Mesenchymal stem cell (in vitro differentiated cells and primary cell): ENCODE measurements around the gene PTPN14.

Experiments used
- DNase-seq: peaks from one replicate; pipeline ENCODE4 v3.0.0-alpha.2; 2013
- H2AFZ ChIP-seq: one replicate; pipeline ENCODE4 v1.6.1; 2013; ENCODE audit warnings: low read depth, mild to moderate bottlenecking, control low read depth, inconsistent platforms, low read length, moderate library complexity
- H2AK5ac ChIP-seq: 2 replicates; pipeline ENCODE4 v1.6.1; 2013; ENCODE audit warnings: low read length, moderate library complexity, mild to moderate bottlenecking, inconsistent platforms; ENCODE audit not compliant: severe bottlenecking
- H2BK120ac ChIP-seq: one replicate; pipeline ENCODE4 v1.6.1; 2013; ENCODE audit warnings: low read depth, mild to moderate bottlenecking, inconsistent platforms, low read length, moderate library complexity
- H2BK12ac ChIP-seq, 2 experiments: one replicate each; pipeline ENCODE4 v1.6.1; 2013; ENCODE audit warnings: inconsistent platforms in 2 of 2, low read length in 2 of 2, mild to moderate bottlenecking in 2 of 2, moderate library complexity in 2 of 2, control low read depth in 1 of 2
- H2BK15ac ChIP-seq: one replicate; pipeline ENCODE4 v1.6.1; 2013; ENCODE audit warnings: mild to moderate bottlenecking, low read depth, inconsistent platforms; ENCODE audit not compliant: poor library complexity, severe bottlenecking
- H2BK5ac ChIP-seq: 2 replicates; pipeline ENCODE4 v1.6.1; 2013; ENCODE audit warnings: low read depth, mild to moderate bottlenecking, low read length, control low read depth, inconsistent platforms; ENCODE audit not compliant: poor library complexity, severe bottlenecking
- H3K14ac ChIP-seq, 2 experiments: one replicate each; pipeline ENCODE4 v1.6.1; 2013; ENCODE audit warnings: inconsistent platforms in 2 of 2, low read length in 2 of 2, control low read depth in 1 of 2, mild to moderate bottlenecking in 1 of 2, moderate library complexity in 1 of 2
- H3K18ac ChIP-seq, 2 experiments: one replicate each; pipeline ENCODE4 v1.6.1; 2013; ENCODE audit warnings: inconsistent platforms in 2 of 2, low read length in 2 of 2, control low read depth in 1 of 2, low read depth in 1 of 2, mild to moderate bottlenecking in 1 of 2
- H3K23ac ChIP-seq, 2 experiments: one replicate each; pipeline ENCODE4 v1.6.1; 2013; ENCODE audit warnings: inconsistent platforms in 2 of 2, low read length in 2 of 2, mild to moderate bottlenecking in 2 of 2, moderate library complexity in 2 of 2, control low read depth in 1 of 2
- H3K27ac ChIP-seq: 2 replicates; pipeline ENCODE4 v1.5.1; 2013; ENCODE audit warnings: mild to moderate bottlenecking, moderate library complexity, low read length, control low read depth, inconsistent platforms; ENCODE audit not compliant: poor library complexity, severe bottlenecking
- H3K27me3 ChIP-seq, 2 experiments: 2 replicates each; pipeline versions ENCODE4 v1.6.1 to v1.7.0; 2013; ENCODE audit warnings: low read length in 2 of 2, mild to moderate bottlenecking in 2 of 2, moderate library complexity in 2 of 2, control low read depth in 1 of 2, inconsistent platforms in 1 of 2; ENCODE audit not compliant: control insufficient read depth in 1 of 2, insufficient read depth in 1 of 2
- H3K36me3 ChIP-seq, 2 experiments: 2 replicates each; pipeline versions ENCODE4 v1.6.1 to v1.7.0; 2013; ENCODE audit warnings: low read length in 2 of 2, control low read depth in 1 of 2, inconsistent platforms in 1 of 2, low read depth in 1 of 2, mild to moderate bottlenecking in 1 of 2; ENCODE audit not compliant: insufficient read depth in 2 of 2, control insufficient read depth in 1 of 2
- H3K4ac ChIP-seq, 2 experiments: one replicate each; pipeline ENCODE4 v1.6.1; 2013; ENCODE audit warnings: inconsistent platforms in 2 of 2, low read length in 2 of 2, mild to moderate bottlenecking in 2 of 2, moderate library complexity in 2 of 2, control low read depth in 1 of 2, low read depth in 1 of 2
- H3K4me1 ChIP-seq: 2 replicates; pipeline ENCODE4 v1.6.1; 2013; ENCODE audit warnings: low read depth, low read length, control low read depth; ENCODE audit not compliant: control insufficient read depth, insufficient read depth
- H3K4me2 ChIP-seq: 2 replicates; pipeline ENCODE4 v1.6.1; 2013; ENCODE audit warnings: low read length, mild to moderate bottlenecking, inconsistent platforms; ENCODE audit not compliant: poor library complexity, severe bottlenecking
- H3K4me3 ChIP-seq, 2 experiments: 2 replicates each; pipeline versions ENCODE4 v1.5.1 to v1.7.0; 2013; ENCODE audit warnings: low read length in 2 of 2, mild to moderate bottlenecking in 2 of 2, control low read depth in 1 of 2, low read depth in 1 of 2; ENCODE audit not compliant: insufficient read depth in 1 of 2
- H3K79me1 ChIP-seq: replicated peaks from 2 replicates; pipeline ENCODE4 v1.6.1; 2013; ENCODE audit warnings: mild to moderate bottlenecking, control low read depth, low read length, inconsistent platforms; ENCODE audit not compliant: poor library complexity, severe bottlenecking
- H3K9ac ChIP-seq: 2 replicates; pipeline ENCODE4 v1.7.0; 2013; ENCODE audit warnings: mild to moderate bottlenecking, low read length, moderate library complexity
- H3K9me3 ChIP-seq: 2 replicates; pipeline ENCODE4 v1.7.0; 2013; ENCODE audit warnings: mild to moderate bottlenecking, low read length; ENCODE audit not compliant: control insufficient read depth
- H4K8ac ChIP-seq: one replicate; pipeline ENCODE4 v1.6.1; 2013; ENCODE audit warnings: inconsistent platforms, mild to moderate bottlenecking, low read length, moderate library complexity
- H4K91ac ChIP-seq: one replicate; pipeline ENCODE4 v1.6.1; 2013; ENCODE audit warnings: mild to moderate bottlenecking, low read length, inconsistent platforms
- WGBS: methylation state at CpG from one replicate; pipeline ENCODE4 v1.1.7; 2013; ENCODE audit warnings: mixed read lengths; 5-methylcytosine and 5-hydroxymethylcytosine counted together

Gene PTPN14

DNA sequence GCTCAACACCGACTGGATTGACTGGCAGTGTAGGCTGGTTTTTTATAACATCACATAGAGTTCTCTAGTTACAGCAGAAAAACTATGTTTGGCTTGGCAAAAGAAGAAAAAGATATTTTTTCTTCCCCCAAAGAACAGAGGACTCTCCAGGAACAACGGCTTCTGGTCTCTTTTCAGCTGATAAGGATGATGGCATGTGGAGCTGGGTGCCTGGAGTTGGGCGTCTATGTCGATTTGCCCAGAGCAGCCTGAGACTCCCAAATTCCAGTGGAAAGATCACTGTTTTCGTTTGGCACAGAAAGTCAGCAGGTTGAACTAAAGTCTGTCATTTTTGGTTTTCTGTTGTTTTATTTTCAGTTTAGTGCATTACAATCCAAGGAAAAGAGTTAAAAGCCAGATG, 179.3 kb downstream of the PTPN14 start:
- no peak overlapping the region for H2BK12ac ChIP-seq
- H3K36me3 ChIP-seq = peaks cover 42 to 89% of the 10 kb centered on the region in 2 experiments
- H3K9me3 ChIP-seq = no peaks in the 10 kb centered on the region
- H3K9ac ChIP-seq = no peak overlapping the region
- no peaks in the 10 kb centered on the region for H3K27me3 ChIP-seq
- H2BK120ac ChIP-seq = no peak overlapping the region
- WGBS = 65% methylated on average over 4 of the region's 5 CpGs
- no peak overlapping the region for H2BK5ac ChIP-seq
- peaks cover 11% of the 10 kb centered on the region for H3K79me1 ChIP-seq
- H3K14ac ChIP-seq = no peak overlapping the region
- H3K4me3 ChIP-seq = no peak overlapping the region
- H4K91ac ChIP-seq = no peak overlapping the region
- no peak overlapping the region for H2BK15ac ChIP-seq
- H3K4me1 ChIP-seq = peaks cover 3% of the 10 kb centered on the region
- no peak overlapping the region for H2AFZ ChIP-seq
- no peak overlapping the region for H4K8ac ChIP-seq
- no peak overlapping the region for H2AK5ac ChIP-seq
- H3K27ac ChIP-seq = peak overlapping the region; percentile 10
- no peak overlapping the region for H3K23ac ChIP-seq
- DNase-seq = no peak
- no peak overlapping the region for H3K4me2 ChIP-seq
- H3K18ac ChIP-seq = no peak overlapping the region
- H3K4ac ChIP-seq = no peak overlapping the region

DNA sequence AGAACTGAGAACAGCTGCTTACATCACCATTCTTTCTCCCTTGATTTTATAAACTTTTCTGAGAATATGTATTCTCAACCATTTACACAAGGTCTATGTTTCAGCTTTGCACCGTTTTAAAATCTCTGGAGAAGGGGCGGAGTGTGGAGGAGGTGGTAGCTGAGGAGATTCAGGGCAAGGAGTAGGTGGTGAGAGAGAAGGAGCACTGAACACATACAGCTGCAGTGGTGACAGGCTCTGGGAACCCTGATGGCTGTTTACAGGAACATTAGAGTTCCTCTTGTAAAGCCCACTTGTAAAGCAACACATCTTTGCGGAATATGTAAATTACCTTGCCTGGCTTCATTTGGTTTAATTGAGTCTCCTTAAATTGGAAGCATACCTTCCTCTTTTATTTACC, 180.8 kb downstream of the PTPN14 start:
- H2AK5ac ChIP-seq = no peak overlapping the region
- H3K9me3 ChIP-seq = no peaks in the 10 kb centered on the region
- H4K8ac ChIP-seq = no peak overlapping the region
- no peak overlapping the region for H3K23ac ChIP-seq
- H3K18ac ChIP-seq = no peak overlapping the region
- no peak overlapping the region for H3K27ac ChIP-seq
- no peak overlapping the region for H2BK12ac ChIP-seq
- no peaks in the 10 kb centered on the region for H3K27me3 ChIP-seq
- H3K36me3 ChIP-seq = peaks cover 36 to 82% of the 10 kb centered on the region in 2 experiments
- no peak overlapping the region for H2AFZ ChIP-seq
- no peak overlapping the region for H3K14ac ChIP-seq
- no peak overlapping the region for H3K9ac ChIP-seq
- DNase-seq = no peak
- H2BK15ac ChIP-seq = no peak overlapping the region
- H3K4me3 ChIP-seq = no peak overlapping the region
- no peak overlapping the region for H4K91ac ChIP-seq
- H2BK5ac ChIP-seq = no peak overlapping the region
- no peak overlapping the region for H3K4me2 ChIP-seq
- whole genome bisulfite sequencing = 100% methylated on average over 3 of the region's 3 CpGs
- H3K4me1 ChIP-seq = peaks cover 3% of the 10 kb centered on the region
- peaks cover 11% of the 10 kb centered on the region for H3K79me1 ChIP-seq
- H2BK120ac ChIP-seq = no peak overlapping the region
- H3K4ac ChIP-seq = no peak overlapping the region

DNA sequence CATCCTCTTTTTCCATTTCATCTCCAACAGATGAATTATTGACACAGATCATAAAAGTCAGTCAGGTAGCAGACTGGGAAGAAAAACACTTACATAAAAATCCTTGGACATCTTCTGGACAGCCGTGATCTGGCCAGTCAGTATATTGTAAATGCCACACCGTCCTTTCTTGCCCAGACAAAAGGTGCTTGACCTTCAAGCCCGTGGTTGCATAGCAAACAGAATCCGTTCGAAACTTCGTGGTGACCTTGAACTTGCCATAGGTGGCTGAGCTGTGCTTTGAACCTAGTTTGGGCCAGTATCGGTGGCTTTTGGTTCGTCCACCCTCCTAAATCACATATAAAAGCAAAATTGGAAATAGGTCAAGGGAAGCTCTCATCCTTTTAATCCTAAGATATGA, 182.0 kb downstream of the PTPN14 start:
- Histone ChIP-seq H3K79me1 (peaks cover 13% of the 10 kb centered on the region), H4K91ac (no peak overlapping the region), H2AK5ac (no peak overlapping the region), H2BK5ac (no peak overlapping the region), H3K4me3 (no peak overlapping the region), H3K9ac (no peak overlapping the region), H4K8ac (no peak overlapping the region), H3K9me3 (no peaks in the 10 kb centered on the region), H2AFZ (no peak overlapping the region), H3K18ac (no peak overlapping the region), H3K4me1 (peaks cover 5% of the 10 kb centered on the region), H3K23ac (no peak overlapping the region), H3K4me2 (no peak overlapping the region), H2BK12ac (no peak overlapping the region), H2BK120ac (no peak overlapping the region), H2BK15ac (no peak overlapping the region), H3K27ac (no peak overlapping the region), H3K36me3 (peaks cover 44 to 71% of the 10 kb centered on the region in 2 experiments), H3K14ac (no peak overlapping the region), H3K4ac (no peak overlapping the region), H3K27me3 (no peaks in the 10 kb centered on the region)
- WGBS = 99% methylated on average over 8 of the region's 8 CpGs
- DNase-seq = no peak

DNA sequence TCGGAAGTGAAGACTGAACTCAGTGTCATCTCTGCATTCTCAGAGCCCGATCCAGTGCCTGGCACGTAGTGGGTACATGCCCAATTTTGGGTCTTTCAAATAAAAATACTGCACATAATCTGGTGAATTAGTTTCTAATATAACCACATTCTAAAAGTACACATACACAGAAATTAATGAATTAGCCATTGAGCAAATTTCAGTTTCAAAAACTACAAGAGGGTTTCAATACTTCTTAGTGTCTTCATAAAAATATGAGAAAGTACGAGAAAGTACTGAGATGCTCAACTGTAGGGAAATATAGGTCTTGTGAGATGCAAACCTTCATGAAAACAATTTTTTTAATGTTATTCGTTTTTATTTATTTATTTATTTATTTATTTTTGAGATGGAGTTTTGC, 183.6 kb downstream of the PTPN14 start:
- Histone ChIP-seq H2AK5ac (no peak overlapping the region), H3K27me3 (no peaks in the 10 kb centered on the region), H2AFZ (no peak overlapping the region), H3K9ac (no peak overlapping the region), H3K27ac (no peak overlapping the region), H2BK120ac (no peak overlapping the region), H2BK12ac (no peak overlapping the region), H3K4me3 (no peak overlapping the region), H3K79me1 (peaks cover 18% of the 10 kb centered on the region), H3K4me2 (no peak overlapping the region), H3K18ac (no peak overlapping the region), H2BK15ac (no peak overlapping the region), H4K8ac (no peak overlapping the region), H3K9me3 (no peaks in the 10 kb centered on the region), H3K14ac (no peak overlapping the region), H3K4me1 (peaks cover 7% of the 10 kb centered on the region), H3K4ac (no peak overlapping the region), H2BK5ac (no peak overlapping the region), H3K36me3 (peaks cover 49 to 63% of the 10 kb centered on the region in 2 experiments), H3K23ac (no peak overlapping the region), H4K91ac (no peak overlapping the region)
- 100% methylated on average over 2 of the region's 5 CpGs for WGBS
- no peak for DNase-seq
